Lung (tissue), 12 donors: ENCODE results near the gene NINJ1. TPM values are rescaled to one million over a fixed set of nuclear protein-coding genes. Genes with fewer than 3 reads are reported as not detected.
A peak's percentile ranks its signal among the peaks of the same experiment; 100 is the strongest.

Experiments used
- ATAC-seq: fragments of 200-7000 bp; cut with Tn5 transposase; one replicate; pipeline ENCODE4 v1.9.1; 2020; ENCODE audit warnings: moderate number of reproducible peaks; ENCODE audit not compliant: insufficient read depth, low FRiP score
- DNase-seq, 3 donors: peaks; one replicate each; pipeline ENCODE4 v3.0.0-alpha.2; 2013 to 2017
- H3K27ac ChIP-seq, 2 donors: one replicate each; pipeline ENCODE4 v1.5.1; 2013; ENCODE audit warnings: mild to moderate bottlenecking in 2 of 2, moderate library complexity in 2 of 2, control low read depth in 1 of 2, inconsistent platforms in 1 of 2, low read depth in 1 of 2, low read length in 1 of 2
- H3K27me3 ChIP-seq, 3 donors: one replicate each; pipeline ENCODE4 v1.5.1; 2013; ENCODE audit warnings: low read length in 2 of 3; ENCODE audit not compliant: control insufficient read depth in 3 of 3, insufficient read depth in 3 of 3
- H3K36me3 ChIP-seq, 4 donors: one replicate each; pipeline ENCODE4 v1.5.1; 2013; ENCODE audit warnings: low read length in 4 of 4, mild to moderate bottlenecking in 1 of 4, moderate library complexity in 1 of 4; ENCODE audit not compliant: control insufficient read depth in 4 of 4, insufficient read depth in 4 of 4
- H3K4me1 ChIP-seq, 5 donors: one replicate each; pipeline ENCODE4 v1.5.1; 2013; ENCODE audit warnings: low read length in 5 of 5, mild to moderate bottlenecking in 2 of 5, moderate library complexity in 1 of 5; ENCODE audit not compliant: control insufficient read depth in 5 of 5, insufficient read depth in 5 of 5
- H3K4me3 ChIP-seq: one replicate; pipeline ENCODE4 v1.5.1; 2013; ENCODE audit warnings: mild to moderate bottlenecking, control low read depth, moderate library complexity
- H3K9ac ChIP-seq, 2 donors: one replicate each; pipeline ENCODE4 v1.5.1; 2013; ENCODE audit warnings: low read length in 2 of 2, control low read depth in 1 of 2; ENCODE audit not compliant: insufficient read depth in 1 of 2
- H3K9me3 ChIP-seq, 4 donors: one replicate each; pipeline ENCODE4 v1.5.1; 2013; ENCODE audit warnings: low read length in 3 of 4, mild to moderate bottlenecking in 1 of 4, moderate library complexity in 1 of 4; ENCODE audit not compliant: control insufficient read depth in 4 of 4, insufficient read depth in 3 of 4
- CTCF ChIP-seq: IDR thresholded peaks from 2 replicates; pipeline ENCODE4 v1.5.1; 2012; ENCODE audit warnings: mild to moderate bottlenecking; ENCODE audit errors: control extremely low read depth, extremely low read depth
- WGBS, 2 donors: extraction: QIAGEN DNeasy Blood & Tissue Kit; methylation state at CpG; one replicate each; pipeline ENCODE4 v1.1.7; 2013; 5-methylcytosine and 5-hydroxymethylcytosine counted together
- polyA plus RNA-seq, 2 donors: library from polyadenylated mRNA; stranded (reverse); fragments of 200-250 nt; gene quantifications; one replicate each; pipeline ENCODE4 v1.2.1, GENCODE V29; 2013
- total RNA-seq, 2 donors: library from RNA; depleted of rRNA in 1 of 2; stranded (reverse); fragments of >200 nt in 1 of 2; gene quantifications; one replicate each; pipeline ENCODE4 v1.2.1, GENCODE V29; 2014 to 2021
- donor health status: control.
- donor health status: control.
- donor health status: Bipolar disorder and iron deficiency.
- donor health status: healthy.
- donor health status: DM: yes; HTN: yes; CAD: no.

The NINJ1 gene
- total and polyA plus RNA-seq, 4 donors, result 44.3 to 324 (median 50.5) TPM

- Histone ChIP-seq H3K27ac (peak overlapping the region in 1 of 2 donors; percentile 62), H3K4me3 (no peak overlapping the region), H3K36me3 (peaks cover 0 to 10% (median 0%) of the 10 kb centered on the region in 4 donors), H3K9ac (no peak overlapping the region), H3K27me3 (no peaks in the 10 kb centered on the region), H3K9me3 (no peaks in the 10 kb centered on the region), H3K4me1 (peaks cover 3 to 46% (median 26%) of the 10 kb centered on the region in 5 donors)
- no peak for TF ChIP-seq CTCF
- DNase-seq (peak in 1 of 3 donors; percentile 44), ATAC-seq (no peak)
- 31 to 57% methylated on average over 8 of the region's 8 CpGs for WGBS, 2 donors
These were observed 4.8 kb downstream of the NINJ1 start for GRCh38 chr9:93129286-93129685.

- no peak for DNase-seq
- H3K9ac ChIP-seq, result no peak overlapping the region
- peak overlapping the region in 1 of 2 donors; percentile 15 for H3K27ac ChIP-seq
- H3K36me3 ChIP-seq, result peaks cover 0 to 11% (median 0%) of the 10 kb centered on the region in 4 donors
- no peaks in the 10 kb centered on the region for H3K27me3 ChIP-seq
- 90 to 96% methylated on average over 10 of the region's 10 CpGs for WGBS, 2 donors
- H3K4me1 ChIP-seq, result peaks cover 3 to 46% (median 26%) of the 10 kb centered on the region in 5 donors
- no peak for ATAC-seq
- no peaks in the 10 kb centered on the region for H3K9me3 ChIP-seq
- TF ChIP-seq CTCF, result no peak
- no peak overlapping the region for H3K4me3 ChIP-seq
These were observed 5.3 kb downstream of the NINJ1 start for GRCh38 chr9:93128715-93129224.

GRCh38 chr9:93128011-93128714 is 5.9 kb downstream of the NINJ1 start:
- peaks cover 3 to 45% (median 23%) of the 10 kb centered on the region in 5 donors for H3K4me1 ChIP-seq
- 85 to 91% methylated on average over 14 of the region's 14 CpGs for WGBS, 2 donors
- peaks cover 0 to 16% (median 0%) of the 10 kb centered on the region in 4 donors for H3K36me3 ChIP-seq
- no peak for TF ChIP-seq CTCF
- peak overlapping the region in 1 of 2 donors; percentile 84 for H3K27ac ChIP-seq
- ATAC-seq, result no peak
- H3K9ac ChIP-seq, result no peak overlapping the region
- no peak overlapping the region for H3K4me3 ChIP-seq
- H3K27me3 ChIP-seq, result no peaks in the 10 kb centered on the region
- DNase-seq, result no peak
- H3K9me3 ChIP-seq, result no peaks in the 10 kb centered on the region
